Measurements from ENCODE around the gene GGCX. TPM values are rescaled to one million over a fixed set of nuclear protein-coding genes. Genes with fewer than 3 reads are reported as not detected.

Gene GGCX
- total and polyA plus RNA-seq, 9 of the 15 experiments (the other 6 are each of a cell fraction or from before 2014, with no cell fraction given) = 14.4 to 47.1 (median 28.1) TPM

GRCh38 chr2:85595301-85596025 lies 34.2 kb upstream of the GGCX start, which contains the start of gene RNF181 (continued):
- TF ChIP-seq PBX2 (CRISPR knock-in tag; IDR thresholded peaks at IDR 0.05; ENCODE audit: low read depth) (no peak), PBX2 (tag; conservative IDR thresholded peaks at IDR 0.05; ENCODE audit: low read depth) (no peak), RBBP5 (IDR thresholded peaks at IDR 0.05; ENCODE audit: borderline replicate concordance, insufficient read depth, low read length, poor library complexity, severe bottlenecking) (peak; percentile 60), ZNF561 (CRISPR knock-in tag; conservative IDR thresholded peaks at IDR 0.05) (no peak), ZNF764 (CRISPR knock-in tag; IDR thresholded peaks at IDR 0.05; ENCODE audit: low read depth) (no peak), PRDM10 (IDR thresholded peaks at IDR 0.05; ENCODE audit: partially characterized antibody) (no peak), CBX5 (IDR thresholded peaks at IDR 0.05; ENCODE audit: borderline replicate concordance, low read depth) (no peak), ZZZ3 (IDR thresholded peaks at IDR 0.05) (no peak), TBL1XR1 (IDR thresholded peaks at IDR 0.05; ENCODE audit: low read length in 2 of 2) (no peak), ZFP91 (CRISPR knock-in tag; IDR thresholded peaks at IDR 0.05) (no peak), ZNF444 (CRISPR knock-in tag; IDR thresholded peaks at IDR 0.05) (no peak), RUNX1 (IDR thresholded peaks at IDR 0.05; ENCODE audit: low read depth) (no peak), MBD2 (IDR thresholded peaks at IDR 0.05; ENCODE audit: borderline replicate concordance, low read depth) (peak; percentile 96), ILK (tag; IDR thresholded peaks at IDR 0.05; ENCODE audit: borderline replicate concordance, low read depth) (no peak), HNRNPH1 (optimal IDR thresholded peaks at IDR 0.05; ENCODE audit: low read depth, low read length) (no peak), NFATC3 (IDR thresholded peaks at IDR 0.05) (no peak)

Data from K562 (cell line).